Skeletal muscle cell (primary cell): ENCODE data around the gene EDARADD.
"Not testable (repeated sequence)": the region's sequence is repeated elsewhere in the genome, so short reads cannot be mapped to it uniquely, and the experiment has no call there.

Experiments used
- DNase-seq: peaks from one replicate; pipeline ENCODE4 v3.0.0-alpha.2; 2010; ENCODE audit warnings: low read depth
- H3K4me3 ChIP-seq: 2 replicates; pipeline ENCODE4 v1.5.1; 2011; ENCODE audit warnings: low read depth, mild to moderate bottlenecking, control low read depth, low read length, moderate library complexity

EDARADD gene

GRCh38 chr1:236422517-236422876 is 28.4 kb downstream of the EDARADD start:
- H3K4me3 ChIP-seq = no peak overlapping the region
- no peak for DNase-seq

GRCh38 chr1:236425031-236425663 is 31.1 kb downstream of the EDARADD start:
- DNase-seq = no peak
- no peak overlapping the region for H3K4me3 ChIP-seq

- no peak for DNase-seq
- H3K4me3 ChIP-seq = no peak overlapping the region
Observed at GRCh38 chr1:236426215-236426614, 32.1 kb downstream of the EDARADD start.

DNA sequence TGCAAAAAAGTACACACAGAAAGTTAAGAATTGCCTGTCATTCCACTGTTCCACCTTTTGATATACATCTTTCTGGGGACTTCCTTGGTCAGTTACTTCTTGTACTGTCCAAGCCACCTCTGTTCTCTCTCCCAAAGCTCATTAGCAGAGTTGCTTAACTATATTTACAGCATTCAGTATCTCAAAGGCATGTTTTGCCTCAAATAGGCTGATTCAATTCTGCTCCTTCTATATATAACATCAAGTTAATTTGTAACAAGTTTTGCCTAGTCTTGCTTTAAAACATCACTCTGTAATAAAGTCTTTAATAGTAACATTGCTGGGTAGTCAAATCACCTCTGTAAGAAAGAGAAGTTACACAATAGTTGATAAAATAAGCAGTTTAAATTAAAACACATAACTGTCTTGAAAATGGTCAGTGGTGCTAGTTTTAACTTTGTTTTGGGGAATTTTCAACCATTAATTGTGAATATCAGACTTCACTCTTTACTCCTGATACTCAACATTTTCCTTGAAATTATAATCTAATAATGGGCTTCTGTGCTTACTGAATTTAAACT is 35.7 kb downstream of the EDARADD start:
- no peak for DNase-seq
- H3K4me3 ChIP-seq = no peak overlapping the region

DNA sequence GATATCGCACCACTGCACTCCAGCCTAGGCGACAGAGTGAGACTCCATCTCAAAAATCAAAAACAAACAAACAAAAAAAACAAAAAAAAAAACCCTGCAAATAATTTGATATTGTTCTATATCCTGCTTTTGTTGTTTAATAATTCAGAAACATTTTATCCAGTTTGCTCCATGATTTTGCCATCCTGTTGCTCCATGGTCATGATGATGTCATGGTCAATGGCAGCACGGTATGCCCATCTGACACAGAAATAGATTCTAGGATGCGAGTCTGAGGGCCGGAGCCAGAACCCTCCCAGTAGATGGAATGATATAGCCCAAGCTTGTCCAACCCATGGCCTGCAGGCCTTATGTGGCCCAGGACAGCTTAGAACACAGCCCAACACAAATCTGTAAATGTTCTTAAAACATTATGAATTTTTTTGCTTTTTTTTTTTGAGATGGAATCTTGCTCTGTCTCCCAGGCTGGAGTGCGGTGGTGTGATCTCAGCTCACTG is 39.8 kb downstream of the EDARADD start:
- DNase-seq = no peak
- no peak overlapping the region for H3K4me3 ChIP-seq

DNA sequence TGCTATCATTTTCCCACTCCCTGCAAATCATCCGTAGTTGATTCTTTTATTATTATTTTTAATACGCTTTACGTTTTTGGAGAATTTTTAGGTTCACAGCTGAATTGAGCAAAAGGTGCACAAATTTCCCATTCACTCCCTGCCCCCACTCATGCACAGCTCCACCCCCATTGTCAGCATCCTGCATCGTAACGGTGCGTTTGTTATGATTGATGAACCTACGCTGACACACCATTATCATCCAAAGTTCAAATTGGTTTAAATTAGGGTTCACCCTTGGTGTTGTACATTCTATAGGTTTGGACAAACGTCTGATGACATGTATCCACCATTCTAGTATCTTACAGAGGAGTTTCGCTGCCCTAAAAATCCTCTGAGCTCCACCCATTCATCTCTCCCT is 44.5 kb downstream of the EDARADD start:
- DNase-seq = no peak
- H3K4me3 ChIP-seq = no peak overlapping the region

DNA sequence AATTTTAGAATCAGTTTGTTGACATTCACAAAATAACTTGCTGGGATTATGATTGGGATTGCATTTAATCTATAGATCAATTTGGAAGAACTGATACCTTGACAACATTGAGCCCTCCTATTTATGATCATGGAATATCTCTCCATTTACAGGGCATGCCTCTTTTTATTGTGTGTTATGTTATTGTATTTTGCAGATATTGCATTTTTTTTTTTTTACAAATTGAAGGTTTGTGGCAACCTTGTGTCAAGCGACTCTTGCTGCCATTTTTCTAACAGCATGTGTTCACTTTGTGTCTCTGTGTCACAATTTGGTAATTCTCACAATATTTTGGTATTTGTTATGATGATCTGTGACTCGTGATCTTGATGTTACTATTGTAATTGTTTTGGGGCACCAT is 46.3 kb downstream of the EDARADD start:
- H3K4me3 ChIP-seq = no peak overlapping the region
- DNase-seq = no peak

GRCh38 chr1:236450779-236451178 is 56.7 kb downstream of the EDARADD start:
- no peak for DNase-seq

GRCh38 chr1:236451796-236452373 is 57.8 kb downstream of the EDARADD start:
- no peak overlapping the region for H3K4me3 ChIP-seq
- no peak for DNase-seq

More at GRCh38 chr1:236450779-236451178, 56.7 kb downstream of the EDARADD start:
- no peak overlapping the region for H3K4me3 ChIP-seq

DNA sequence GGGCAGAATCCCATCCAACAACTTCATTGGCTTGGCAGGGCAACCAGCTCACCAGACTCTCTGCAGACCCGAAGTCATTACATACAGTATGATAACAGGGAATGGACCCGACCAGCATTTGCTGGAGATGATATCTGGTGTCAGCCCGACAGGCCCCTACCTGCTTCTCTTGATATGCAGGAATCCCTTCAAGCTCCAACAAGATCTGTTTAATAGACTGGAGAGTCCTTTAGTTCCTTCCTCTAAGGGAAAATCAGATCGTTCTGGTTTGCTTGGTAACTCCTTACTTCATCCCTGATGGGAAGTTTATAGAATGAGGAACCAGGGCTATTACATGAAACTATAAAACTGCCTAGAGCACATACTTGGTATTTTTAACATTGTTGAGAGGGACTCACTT is 61.2 kb downstream of the EDARADD start:
- no peak overlapping the region for H3K4me3 ChIP-seq
- DNase-seq = no peak

DNA sequence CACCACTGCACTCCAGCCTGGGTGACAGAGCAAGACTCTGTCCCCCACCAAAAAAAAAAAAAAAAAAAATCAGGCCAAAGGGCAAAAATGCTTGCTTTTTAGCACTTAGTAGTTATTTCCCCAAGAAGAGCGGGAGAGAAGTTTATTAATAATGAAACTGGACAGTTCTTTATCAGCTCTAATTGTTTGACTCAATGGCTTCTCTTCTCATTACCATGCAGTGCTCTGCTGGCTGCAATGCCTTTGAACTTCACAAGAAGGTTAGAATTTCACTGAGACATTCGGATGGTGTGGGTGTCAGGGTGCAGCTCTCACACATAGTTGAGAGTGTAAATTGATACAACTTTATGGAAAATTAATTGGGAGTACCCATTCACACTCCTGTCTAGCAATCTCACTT is 63.7 kb downstream of the EDARADD start:
- H3K4me3 ChIP-seq = no peak overlapping the region
- no peak for DNase-seq

DNA sequence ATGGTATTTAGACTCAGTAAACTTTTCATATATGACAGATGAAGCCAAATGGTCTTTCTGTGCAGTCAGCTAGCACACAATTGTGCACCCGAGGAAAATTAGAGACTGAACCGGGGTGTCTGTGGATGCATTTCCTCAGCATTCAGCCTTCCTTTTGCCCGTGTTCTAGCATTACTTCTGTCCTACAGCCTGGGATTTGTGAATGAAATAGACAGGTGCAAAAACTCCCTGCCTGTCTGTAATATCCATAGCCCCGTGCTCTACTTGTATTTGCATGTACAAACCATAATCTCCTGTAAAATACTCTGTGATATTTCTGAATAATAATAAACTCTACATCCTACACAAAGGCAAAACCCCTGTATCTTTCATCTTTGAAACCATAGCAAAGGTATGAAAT is 64.9 kb downstream of the EDARADD start:
- DNase-seq = no peak
- no peak overlapping the region for H3K4me3 ChIP-seq

- no peak overlapping the region for H3K4me3 ChIP-seq
- DNase-seq = no peak
Observed at GRCh38 chr1:236460103-236460502, 66.0 kb downstream of the EDARADD start.

DNA sequence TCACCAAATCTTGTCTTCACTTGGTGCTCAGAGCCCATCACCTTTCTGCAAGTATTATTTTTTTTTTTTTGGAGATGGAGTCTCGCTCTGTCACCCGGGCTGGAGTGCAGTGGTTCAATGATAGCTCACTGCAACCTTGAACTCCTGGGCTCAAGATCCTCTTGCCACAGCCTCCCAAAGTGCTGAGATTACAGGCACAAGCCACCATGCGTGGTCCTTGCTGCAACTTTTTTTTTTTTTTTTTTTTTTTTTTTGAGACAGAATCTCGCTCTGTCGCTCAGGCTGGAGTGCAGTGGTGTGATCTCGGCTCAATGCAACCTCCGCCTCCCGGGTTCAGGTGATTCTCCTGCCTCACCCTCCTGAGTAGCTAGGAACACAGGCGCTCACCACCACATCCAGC is 70.1 kb downstream of the EDARADD start:
- DNase-seq, H3K4me3 ChIP-seq: not testable (repeated sequence)

DNA sequence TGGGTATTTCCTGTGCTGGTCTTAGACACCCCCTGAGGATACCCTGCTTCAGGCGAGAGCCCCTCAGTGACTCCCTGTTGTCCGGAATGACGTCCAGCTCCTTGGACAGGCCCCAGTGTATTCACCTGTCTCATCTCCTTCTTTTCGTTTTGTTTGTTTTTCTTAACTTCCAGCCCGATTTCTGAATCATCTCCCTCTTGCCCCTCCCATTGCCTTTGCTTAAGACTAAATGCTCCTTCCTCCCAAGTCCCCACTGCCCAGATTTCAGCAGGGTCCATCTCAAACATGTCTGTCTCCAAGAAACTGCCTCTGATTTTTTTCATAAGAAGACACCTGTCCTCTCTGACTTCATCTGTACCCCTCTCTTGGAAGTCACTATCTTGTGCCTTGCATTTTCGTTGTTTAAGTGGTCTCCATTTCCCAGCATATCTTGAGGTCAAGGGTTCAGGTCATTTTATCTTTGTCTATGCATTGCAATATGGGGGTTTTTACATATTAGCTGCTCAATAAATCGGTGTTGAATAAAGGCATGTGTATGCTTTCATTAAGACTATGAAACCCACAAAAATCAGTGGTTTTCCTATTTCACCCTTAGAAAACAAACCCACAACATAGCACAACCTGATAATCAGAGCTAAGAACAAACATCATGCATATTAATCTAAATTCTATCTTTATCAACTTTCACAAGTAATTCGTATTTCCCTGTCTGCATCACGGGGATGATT is 71.3 kb downstream of the EDARADD start:
- DNase-seq = no peak
- no peak overlapping the region for H3K4me3 ChIP-seq

- DNase-seq = no peak
- H3K4me3 ChIP-seq = no peak overlapping the region
Observed at GRCh38 chr1:236465959-236466303, 71.8 kb downstream of the EDARADD start.

DNA sequence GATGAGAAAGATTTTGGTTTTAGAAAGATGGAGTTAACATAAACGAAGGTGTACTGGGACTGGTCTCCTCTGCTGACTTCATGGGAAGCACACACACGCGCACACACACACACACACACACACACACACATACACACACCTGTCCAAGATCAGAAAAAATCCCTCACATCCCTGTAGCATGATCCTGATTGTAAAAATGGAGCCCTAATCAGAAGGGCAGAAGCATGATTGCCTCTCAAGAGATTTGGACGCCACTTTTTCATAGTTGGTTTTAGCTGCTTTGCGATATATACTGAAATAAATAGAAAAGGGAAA is 73.2 kb downstream of the EDARADD start:
- no peak overlapping the region for H3K4me3 ChIP-seq
- DNase-seq = no peak

DNA sequence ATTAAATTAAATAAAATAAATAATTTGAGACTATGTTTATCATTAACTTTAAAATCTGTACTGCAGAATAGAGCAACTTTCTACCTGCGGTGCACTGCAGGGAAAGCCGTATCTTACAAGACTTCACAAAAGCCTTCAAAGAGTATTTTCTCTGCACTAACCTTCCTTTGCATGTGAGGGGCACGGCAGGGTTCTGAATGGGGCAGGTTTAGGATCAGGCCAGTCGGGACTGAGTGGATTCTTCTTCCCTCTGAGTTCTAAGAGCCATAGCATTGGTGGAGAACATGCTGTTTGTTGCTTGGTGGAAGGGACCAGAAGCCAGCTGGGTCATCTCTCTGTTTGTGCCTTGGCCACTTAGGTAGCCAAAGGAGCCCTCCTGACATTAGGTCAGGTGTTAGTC is 74.5 kb downstream of the EDARADD start:
- no peak overlapping the region for H3K4me3 ChIP-seq
- no peak for DNase-seq

- H3K4me3 ChIP-seq = no peak overlapping the region
- no peak for DNase-seq
Observed at GRCh38 chr1:236469466-236469865, 75.4 kb downstream of the EDARADD start.

DNA sequence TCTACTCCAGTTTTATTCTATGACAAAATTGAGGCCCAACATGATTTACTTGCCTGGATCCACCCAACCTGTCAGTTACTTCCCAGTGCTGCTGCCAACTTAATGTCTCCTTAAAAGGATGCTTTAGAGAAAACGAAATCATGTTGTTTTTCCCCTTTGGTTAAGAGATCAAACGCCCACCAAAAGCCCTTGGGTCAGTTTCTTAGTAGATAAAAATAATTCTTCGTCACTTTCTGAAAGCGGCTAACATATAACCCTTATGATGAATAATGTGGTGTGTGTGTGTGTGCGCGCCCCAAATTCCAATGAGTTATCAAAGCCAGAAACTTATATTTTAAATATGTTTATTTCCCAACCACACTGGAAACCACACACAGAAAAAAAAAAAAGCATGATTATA is 77.0 kb downstream of the EDARADD start:
- no peak for DNase-seq
- H3K4me3 ChIP-seq = no peak overlapping the region

DNA sequence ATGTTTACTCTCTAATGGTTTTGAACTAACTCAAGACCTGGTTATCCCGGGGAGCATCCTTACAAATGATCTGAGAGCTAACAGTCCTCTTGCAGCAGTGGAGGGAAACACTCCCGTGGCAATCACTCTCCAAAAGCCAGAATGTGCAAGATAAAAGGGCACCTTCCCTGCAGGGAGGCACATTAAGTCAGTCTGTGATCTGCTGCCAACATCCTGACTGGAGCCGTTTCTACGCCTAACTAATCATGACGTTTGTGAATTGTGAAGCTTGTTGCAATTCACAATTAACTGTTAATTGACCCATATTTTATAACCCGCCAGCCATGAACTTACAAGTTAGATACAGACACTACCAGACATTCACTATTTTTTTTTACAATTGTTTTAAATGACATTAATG is 77.6 kb downstream of the EDARADD start:
- no peak for DNase-seq
- no peak overlapping the region for H3K4me3 ChIP-seq
